Activated CD8-positive, alpha-beta memory T cell treated with anti-CD3 and anti-CD28 coated beads, Interleukin-2, amount 50 U/mL, for 48 hours (primary cell): ENCODE measurements around the gene MPHOSPH9.

Experiments
- DNase-seq: peaks from one replicate; pipeline ENCODE4 v3.0.0-alpha.2; 2020

MPHOSPH9 gene

GRCh38 chr12:123121670-123122069, 111.3 kb downstream of the MPHOSPH9 start:
- DNase-seq: no peak

GRCh38 chr12:123120452-123121166, 112.3 kb downstream of the MPHOSPH9 start:
- DNase-seq: no peak

DNA sequence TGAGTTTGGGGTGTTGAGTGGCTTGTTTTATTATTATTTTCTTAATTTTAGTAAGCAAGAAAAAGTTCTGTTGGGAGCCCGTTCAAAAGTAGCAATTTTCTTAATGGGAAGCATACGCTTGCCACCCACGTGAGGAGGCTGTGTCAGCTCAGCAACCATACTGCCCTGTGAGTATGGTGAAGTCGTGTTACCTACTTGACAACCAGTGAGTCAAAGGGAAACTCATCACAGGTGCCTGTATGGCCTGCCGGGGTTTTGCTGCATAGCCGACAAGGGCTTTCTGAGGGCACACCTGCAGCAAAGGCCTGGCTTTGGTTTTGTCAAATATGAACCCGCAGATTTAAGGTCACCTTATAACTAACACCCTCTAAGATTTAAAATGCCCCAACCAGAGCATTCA, 113.1 kb downstream of the MPHOSPH9 start:
- DNase-seq: peak; percentile 63

DNA sequence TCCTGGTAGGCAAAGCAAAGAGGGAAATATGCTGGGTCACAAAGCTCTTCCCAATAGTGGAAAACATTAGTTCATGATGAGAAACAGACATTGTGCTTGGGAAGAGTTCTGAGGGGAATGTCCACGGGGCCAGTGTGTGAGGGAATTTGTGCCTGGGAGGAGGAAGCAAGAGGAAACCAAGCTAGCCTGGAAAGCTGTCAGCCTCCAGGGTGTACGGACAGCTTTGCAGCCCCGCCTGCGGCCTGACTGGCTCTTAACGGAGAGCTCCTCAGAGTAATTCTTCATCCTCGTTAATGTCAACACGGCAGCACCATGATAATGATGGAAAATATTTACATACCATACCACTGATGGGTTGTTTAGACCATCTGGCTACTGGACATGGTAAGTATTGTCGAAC, 114.4 kb downstream of the MPHOSPH9 start:
- no peak for DNase-seq

DNA sequence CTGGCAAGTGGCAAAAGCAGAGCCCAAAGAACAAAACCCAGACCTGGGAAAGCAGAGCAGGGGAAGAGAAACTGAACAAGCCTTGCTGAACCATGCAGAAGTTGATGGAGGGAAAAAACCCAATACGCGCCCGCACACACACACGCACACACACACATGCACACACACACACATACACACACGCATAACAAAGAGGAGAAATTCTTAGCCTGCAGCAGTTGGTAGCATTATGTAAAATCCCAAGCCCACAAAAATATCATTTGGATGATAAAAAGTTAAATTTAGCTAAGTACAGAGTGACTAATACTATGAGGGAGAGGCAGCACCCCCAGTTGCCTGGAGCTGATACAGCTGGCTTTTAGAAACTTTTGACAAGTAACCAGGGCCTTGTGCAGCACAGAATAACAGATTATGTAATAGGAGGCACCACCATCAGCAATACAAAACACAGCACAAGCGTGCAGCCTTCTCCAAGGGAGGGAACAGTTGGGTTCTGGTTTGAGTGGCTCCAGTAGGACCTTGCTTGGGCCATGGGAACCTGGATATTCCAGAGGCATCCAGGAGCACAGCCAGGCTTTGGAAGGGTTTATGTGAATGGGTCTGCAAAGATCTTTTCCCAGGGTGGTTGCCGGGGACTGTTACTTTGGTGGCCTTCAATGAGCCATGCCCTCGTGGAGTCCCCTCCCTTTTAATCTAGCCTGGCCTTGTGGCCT, 117.4 kb downstream of the MPHOSPH9 start:
- DNase-seq: no peak

DNA sequence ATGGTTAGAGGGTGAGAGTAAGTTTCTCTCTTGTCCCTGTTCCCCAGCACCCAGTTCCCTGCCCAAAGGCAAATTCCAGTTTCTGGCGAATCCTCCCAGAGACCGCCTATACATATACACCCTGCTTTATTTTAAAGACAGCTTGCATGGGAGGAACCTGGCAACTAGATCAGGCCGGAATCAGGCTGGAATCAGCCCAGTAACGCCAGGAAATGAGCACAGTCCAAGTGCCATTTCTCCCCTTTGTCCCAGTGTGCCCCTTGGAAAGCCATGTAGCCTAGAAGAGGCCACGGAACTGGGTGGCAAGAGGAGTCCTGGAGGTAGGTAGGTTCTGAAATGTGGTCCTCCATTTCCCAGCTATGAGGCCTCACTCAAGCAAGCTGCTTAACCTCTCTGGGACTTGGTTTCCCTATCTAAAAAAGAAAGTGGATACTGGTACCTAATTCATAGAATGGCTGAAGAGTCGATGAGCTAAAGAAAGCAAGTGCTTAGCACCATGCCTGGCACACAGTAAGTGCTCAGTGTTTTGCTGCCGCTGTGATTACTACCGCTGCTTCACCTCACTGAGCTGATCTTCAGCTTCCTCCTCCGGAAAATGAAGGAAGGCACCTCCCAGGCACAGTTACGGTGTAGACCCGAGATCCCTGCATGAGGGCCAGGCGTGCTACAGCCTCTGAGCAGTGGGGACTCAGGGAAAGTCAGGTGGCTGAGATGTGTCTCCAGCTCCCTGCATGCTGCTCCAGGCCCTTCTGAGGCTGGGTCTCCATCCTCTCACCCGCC, 118.4 kb downstream of the MPHOSPH9 start:
- DNase-seq: no peak

DNA sequence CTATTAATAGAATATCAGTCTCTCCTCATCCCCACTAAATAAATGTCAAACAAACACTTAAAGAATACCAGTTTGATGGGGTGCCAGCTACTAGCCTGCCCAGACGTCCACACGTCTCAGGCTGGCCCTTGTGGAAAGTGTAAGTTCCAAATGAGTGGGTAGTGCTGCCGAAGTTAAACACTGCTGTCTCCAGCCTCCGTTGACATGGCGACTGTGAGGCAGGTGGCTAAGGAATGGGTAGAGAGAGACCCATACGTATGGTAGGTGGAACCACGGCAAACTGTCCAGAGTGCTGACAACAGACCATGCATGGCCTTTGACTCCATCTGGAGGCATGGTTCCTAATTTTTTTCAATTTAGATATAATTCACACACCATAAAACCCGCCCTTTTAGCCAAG, 119.9 kb downstream of the MPHOSPH9 start:
- DNase-seq: no peak

GRCh38 chr12:123111498-123112165, 121.3 kb downstream of the MPHOSPH9 start:
- DNase-seq: no peak

- no peak for DNase-seq
Measured at GRCh38 chr12:123109319-123109772, 123.6 kb downstream of the MPHOSPH9 start.

DNA sequence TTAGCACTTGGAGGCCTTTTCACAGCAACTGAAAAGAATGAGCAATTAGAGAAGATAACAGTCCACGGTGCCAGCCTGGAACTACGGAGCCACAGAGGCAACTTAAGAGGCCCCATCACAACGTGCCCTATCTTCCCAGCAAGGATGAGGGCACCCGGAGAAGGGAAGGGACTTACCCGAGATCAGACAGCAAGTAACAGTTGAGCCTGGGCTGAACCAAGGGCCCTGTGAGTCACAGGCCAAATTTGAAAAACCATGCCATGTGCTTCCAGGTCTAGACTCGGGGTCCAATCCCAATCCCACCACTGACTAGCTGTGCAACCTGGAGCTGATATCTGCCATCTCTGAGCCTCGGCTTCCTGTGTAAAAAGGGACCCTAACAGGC, 124.3 kb downstream of the MPHOSPH9 start:
- no peak for DNase-seq

DNA sequence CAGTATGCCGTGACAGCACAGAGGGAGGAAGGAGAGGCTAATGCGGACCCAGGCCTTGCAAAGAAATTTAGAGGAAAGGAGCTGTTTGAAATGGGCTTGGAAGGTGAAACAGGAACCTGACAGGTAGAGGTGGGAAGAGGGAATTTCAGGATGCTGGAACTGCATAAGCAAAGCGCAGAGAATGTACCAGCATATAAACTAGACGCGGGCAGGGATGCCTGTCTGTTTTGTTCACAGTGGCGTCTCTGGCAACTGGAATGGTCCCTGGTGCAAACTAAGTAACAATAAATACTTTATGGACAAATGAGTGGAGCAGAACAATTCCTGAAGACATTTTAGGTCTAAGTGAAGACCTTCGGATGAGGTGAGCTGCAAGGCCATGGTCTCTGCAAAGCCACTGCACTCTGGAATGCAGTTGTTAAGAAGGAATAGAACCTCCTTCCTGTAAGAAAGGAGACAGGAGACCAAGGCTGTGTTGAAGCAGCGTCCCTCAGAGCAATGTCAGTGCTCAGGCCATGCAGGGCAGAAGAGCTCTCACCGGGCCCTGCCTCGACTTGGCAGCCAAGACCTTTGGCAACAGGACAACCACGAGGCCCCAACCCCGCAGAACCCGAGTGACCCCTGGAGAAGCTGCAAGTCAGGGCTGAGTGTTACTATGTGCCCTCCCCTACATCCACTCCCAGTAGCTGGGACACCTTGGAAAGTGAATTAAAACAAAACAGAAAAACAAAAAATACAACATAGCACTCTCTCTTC, 124.8 kb downstream of the MPHOSPH9 start:
- no peak for DNase-seq

DNA sequence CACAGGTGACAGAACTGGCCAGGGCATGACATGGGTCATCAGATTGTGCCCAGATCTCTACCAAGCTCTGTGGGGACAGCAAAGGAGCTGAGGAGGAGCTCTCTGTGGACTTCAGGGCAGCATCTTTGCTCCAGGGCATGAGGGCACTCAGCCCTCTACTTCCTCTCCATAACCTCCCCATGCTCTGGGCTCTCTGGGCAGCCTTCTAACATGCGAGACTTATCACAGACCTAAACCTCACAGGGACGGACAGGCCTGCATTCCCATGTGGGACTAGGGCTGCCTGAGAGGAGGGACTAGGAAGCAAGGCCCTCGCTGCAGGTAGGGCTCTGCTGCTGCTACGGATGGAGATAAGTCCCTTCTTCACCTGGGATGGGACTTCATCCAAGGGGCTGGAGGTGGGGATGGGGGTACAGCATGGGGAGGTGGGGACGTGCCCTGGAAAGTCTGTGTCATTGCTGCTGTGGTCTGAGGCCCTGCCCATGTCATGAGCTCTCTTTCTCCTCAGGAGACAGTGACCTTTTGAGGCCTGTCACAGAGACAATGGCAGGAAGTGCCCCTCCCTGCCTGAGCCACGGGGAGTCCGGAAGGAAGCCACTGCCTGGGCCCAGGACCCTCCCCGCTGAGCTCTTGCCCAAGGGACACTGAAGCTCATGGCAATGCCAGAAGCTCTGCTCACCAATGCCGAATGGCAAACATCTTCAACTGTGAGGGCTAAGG, 126.1 kb downstream of the MPHOSPH9 start:
- peak; percentile 75 for DNase-seq

DNA sequence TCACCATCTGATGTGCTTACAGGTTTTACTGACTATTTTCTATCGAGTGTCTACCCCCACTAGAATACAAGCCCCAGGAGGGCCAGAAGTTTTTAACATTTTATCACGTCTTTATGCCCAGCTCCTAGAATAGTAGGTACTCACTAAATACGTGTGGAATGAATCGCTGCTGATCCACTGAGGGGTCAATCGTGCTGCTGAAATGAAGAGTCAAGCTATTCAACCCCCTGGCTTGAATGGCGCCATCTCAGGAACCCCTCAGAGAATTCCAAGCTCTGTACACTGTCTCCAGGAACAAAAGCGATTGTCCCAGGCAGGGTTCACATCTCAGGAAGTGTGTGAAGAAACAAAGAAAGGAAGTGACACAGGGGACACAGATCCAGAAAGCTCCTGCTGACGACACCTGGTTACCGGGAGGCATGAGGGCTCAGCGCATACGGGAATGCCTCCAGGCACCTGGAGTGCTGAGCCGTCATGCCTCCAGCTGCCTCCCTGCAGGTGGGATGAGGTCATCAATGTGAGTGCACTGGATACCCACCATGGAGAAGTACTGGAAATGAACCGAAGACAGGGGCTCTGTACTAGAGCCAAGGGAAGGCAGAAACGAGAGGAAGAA, 127.6 kb downstream of the MPHOSPH9 start:
- no peak for DNase-seq

- DNase-seq: no peak
Measured at GRCh38 chr12:123104809-123105208, 128.1 kb downstream of the MPHOSPH9 start.
